Cardiac muscle cell (in vitro differentiated cells and primary cell): ENCODE data around the gene SPTA1. TPM values are rescaled to one million over a fixed set of nuclear protein-coding genes. Genes with fewer than 3 reads are reported as not detected.

Source experiments
- DNase-seq, 2 donors: peaks; one replicate each; pipeline versions ENCODE4 v3.0.0 to v3.0.0-alpha.2; 2010 to 2017; ENCODE audit warnings: low read depth in 1 of 2, low spot score in 1 of 2
- H3K27ac ChIP-seq: fragments of 200-600 bp; sonication (generic); 2 replicates; pipeline ENCODE4 v1.5.1; 2016
- H3K27me3 ChIP-seq: fragments of 200-600 bp; sonication (generic); 2 replicates; pipeline ENCODE4 v1.6.0; 2016; ENCODE audit warnings: control low read depth
- H3K36me3 ChIP-seq: fragments of 200-600 bp; sonication (generic); 2 replicates; pipeline ENCODE4 v1.5.1; 2016; ENCODE audit warnings: control low read depth
- H3K4me1 ChIP-seq: fragments of 200-600 bp; sonication (generic); 2 replicates; pipeline ENCODE4 v1.8.1; 2017; ENCODE audit warnings: low read depth, mild to moderate bottlenecking, mixed run types
- H3K4me3 ChIP-seq: fragments of 200-600 bp; sonication (generic); 2 replicates; pipeline ENCODE4 v1.5.1; 2016; ENCODE audit warnings: mild to moderate bottlenecking
- H3K9me3 ChIP-seq: fragments of 200-600 bp; sonication (generic); 2 replicates; pipeline ENCODE4 v1.5.1; 2017; ENCODE audit warnings: low read depth, mild to moderate bottlenecking, control low read depth
- polyA plus RNA-seq: library from polyadenylated mRNA; unstranded; fragments of >200 nt; fragmentation: Nextera tagmentation; extraction: Ambion mirVana; gene quantifications from 2 replicates; pipeline ENCODE4 v1.2.1, GENCODE V29; 2016
- total RNA-seq: library from RNA; depleted of rRNA; stranded (reverse); fragments of >200 nt; gene quantifications from 2 replicates; pipeline ENCODE4 v1.2.3, GENCODE V29; 2016
- TF ChIP-seq, protein P1 (sequence below): IDR thresholded peaks from 2 replicates; pipeline ENCODE4 v1.5.1; 2012; ENCODE audit warnings: low read depth, mild to moderate bottlenecking, low read length

Gene SPTA1
- total and polyA plus RNA-seq, 2 experiments from 2014 or later: 0.42 to 0.56 TPM

DNA sequence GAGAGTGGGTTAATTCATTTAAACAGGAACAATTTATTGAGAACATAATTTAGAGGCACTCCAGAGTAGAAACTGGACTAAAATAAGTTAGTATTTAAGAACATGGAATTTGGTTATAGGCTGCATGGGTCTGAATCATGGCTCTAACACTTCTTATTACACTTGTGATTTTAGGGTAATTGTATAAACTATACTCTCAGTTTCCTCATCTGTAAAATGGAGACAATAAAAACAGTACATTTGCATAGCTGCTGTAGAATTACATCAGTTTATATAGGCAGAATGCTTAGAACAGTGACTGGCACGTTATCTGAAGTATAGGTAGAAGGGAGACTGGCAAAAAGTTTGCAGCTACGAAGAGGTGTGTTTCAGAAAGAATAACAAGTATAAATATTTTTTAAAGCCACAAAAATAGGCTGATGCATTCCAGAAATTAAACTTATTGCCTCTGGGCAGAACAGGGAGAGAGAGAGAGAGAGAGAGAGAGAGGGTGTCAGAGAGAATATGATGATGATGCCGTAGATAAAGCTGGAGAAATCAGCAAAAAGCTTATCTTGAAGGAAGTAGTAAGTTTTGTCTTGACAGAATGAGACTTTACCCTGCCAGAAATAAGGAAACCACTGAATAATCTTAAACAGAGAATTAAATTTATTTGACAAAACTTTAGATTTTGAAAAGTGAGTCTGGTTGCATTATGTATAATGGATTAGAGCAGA lies 42.2 kb upstream of the SPTA1 start:
- no peaks in the 10 kb centered on the region for H3K27me3 ChIP-seq
- H3K4me3 ChIP-seq: no peak overlapping the region
- no peak overlapping the region for H3K27ac ChIP-seq
- TF ChIP-seq, protein P1, sequence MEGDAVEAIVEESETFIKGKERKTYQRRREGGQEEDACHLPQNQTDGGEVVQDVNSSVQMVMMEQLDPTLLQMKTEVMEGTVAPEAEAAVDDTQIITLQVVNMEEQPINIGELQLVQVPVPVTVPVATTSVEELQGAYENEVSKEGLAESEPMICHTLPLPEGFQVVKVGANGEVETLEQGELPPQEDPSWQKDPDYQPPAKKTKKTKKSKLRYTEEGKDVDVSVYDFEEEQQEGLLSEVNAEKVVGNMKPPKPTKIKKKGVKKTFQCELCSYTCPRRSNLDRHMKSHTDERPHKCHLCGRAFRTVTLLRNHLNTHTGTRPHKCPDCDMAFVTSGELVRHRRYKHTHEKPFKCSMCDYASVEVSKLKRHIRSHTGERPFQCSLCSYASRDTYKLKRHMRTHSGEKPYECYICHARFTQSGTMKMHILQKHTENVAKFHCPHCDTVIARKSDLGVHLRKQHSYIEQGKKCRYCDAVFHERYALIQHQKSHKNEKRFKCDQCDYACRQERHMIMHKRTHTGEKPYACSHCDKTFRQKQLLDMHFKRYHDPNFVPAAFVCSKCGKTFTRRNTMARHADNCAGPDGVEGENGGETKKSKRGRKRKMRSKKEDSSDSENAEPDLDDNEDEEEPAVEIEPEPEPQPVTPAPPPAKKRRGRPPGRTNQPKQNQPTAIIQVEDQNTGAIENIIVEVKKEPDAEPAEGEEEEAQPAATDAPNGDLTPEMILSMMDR: no peak
- H3K36me3 ChIP-seq: no peaks in the 10 kb centered on the region
- no peaks in the 10 kb centered on the region for H3K9me3 ChIP-seq
- DNase-seq: no peak
- no peaks in the 10 kb centered on the region for H3K4me1 ChIP-seq

DNA sequence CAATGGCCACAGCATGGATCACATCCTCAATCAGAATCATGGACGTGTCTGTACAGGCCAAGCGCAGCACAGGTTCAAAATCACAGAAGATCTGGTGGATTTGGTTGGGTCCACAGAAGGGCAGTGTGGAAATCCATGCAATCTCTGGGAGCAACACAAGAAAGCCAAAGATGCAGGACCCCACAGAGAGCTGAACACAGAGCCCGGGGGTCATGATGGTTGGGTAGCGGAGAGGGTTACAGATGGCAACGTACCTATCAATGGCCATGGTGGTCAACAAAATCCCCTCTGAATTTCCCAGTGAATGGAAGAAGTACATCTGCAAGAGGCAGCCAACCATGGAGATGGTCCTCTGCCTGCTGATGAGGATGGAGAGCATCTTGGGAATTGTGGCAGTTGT lies 37.9 kb upstream of the SPTA1 start:
- H3K4me3 ChIP-seq: no peak overlapping the region
- no peak for DNase-seq
- no peaks in the 10 kb centered on the region for H3K4me1 ChIP-seq
- H3K36me3 ChIP-seq: no peaks in the 10 kb centered on the region
- no peak overlapping the region for H3K27ac ChIP-seq
- peaks cover 4% of the 10 kb centered on the region for H3K27me3 ChIP-seq
- no peaks in the 10 kb centered on the region for H3K9me3 ChIP-seq
- TF ChIP-seq, protein P1: no peak

DNA sequence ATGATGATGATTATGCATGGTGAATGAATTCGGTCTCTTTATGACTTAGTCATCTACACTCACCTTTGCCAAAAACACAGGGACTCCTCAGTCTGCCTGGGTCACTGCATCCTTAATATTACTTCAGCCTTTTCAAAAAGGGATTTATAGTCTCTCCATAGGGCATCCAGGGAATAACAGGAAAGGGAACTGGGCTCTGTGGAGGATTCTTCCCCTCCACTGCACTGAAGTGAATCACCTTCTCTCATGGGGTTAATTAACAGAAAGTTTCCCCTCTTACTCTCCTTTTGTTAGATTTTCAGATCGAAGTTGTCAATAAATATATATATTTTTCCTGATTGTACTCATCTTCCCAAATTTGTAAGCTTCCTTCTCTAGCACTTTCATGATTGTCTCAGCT lies 34.1 kb upstream of the SPTA1 start, which contains the start of gene OR6K3:
Gene OR6K3 (minus strand): TSS at position 101 of the 400 bp plus-strand sequence. CDS start 2,605 bp downstream, outside the sequence.
- Histone ChIP-seq H3K4me1 (no peaks in the 10 kb centered on the region), H3K9me3 (no peaks in the 10 kb centered on the region), H3K27ac (no peak within 1 kb of the TSS), H3K36me3 (no peaks in the 10 kb centered on the region), H3K4me3 (no peak within 1 kb of the TSS), H3K27me3 (peaks cover 4% of the 10 kb centered on the region)
- no peak for DNase-seq
- TF ChIP-seq, protein P1: no peak

DNA sequence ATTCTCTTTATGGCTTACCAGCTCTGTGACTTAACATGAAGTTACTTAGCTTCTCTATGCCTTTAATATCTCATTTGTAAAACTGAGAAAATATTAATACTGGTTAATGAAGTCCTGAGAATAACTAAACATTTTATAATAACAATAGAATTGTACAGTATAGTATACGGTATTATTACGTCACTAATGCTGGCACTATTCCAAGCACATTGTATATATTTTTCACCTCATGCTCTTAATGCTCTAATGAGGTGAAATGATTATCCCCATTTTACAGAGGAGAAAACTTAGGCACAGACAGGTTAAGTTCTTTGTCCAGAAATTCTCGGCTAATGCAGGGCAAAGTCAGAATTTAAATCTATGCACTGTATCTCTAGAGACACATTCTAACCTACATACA lies 33.1 kb upstream of the SPTA1 start:
- no peak overlapping the region for H3K4me3 ChIP-seq
- TF ChIP-seq, protein P1: no peak
- peaks cover 4% of the 10 kb centered on the region for H3K27me3 ChIP-seq
- no peak overlapping the region for H3K27ac ChIP-seq
- H3K4me1 ChIP-seq: no peaks in the 10 kb centered on the region
- H3K9me3 ChIP-seq: no peaks in the 10 kb centered on the region
- no peaks in the 10 kb centered on the region for H3K36me3 ChIP-seq
- no peak for DNase-seq

DNA sequence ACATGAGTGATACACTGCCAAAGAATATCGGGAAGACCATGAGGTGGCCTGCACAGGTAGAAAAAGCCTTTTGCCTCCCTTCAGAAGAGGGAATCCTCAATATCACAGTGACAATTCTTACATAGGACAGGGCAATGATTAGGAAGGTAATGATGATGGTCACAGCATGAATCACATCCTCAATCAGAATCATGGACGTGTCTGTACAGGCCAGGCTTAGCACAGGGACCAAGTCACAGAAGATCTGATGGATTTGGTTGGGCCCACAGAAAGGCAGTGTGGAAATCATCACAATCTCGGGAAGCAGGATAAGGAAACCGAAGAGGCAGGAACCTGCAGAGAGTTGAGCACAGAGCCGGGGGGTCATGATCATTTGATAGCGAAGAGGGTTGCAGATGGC lies 30.8 kb upstream of the SPTA1 start:
- no peak overlapping the region for H3K27ac ChIP-seq
- peaks cover 4% of the 10 kb centered on the region for H3K27me3 ChIP-seq
- H3K36me3 ChIP-seq: no peaks in the 10 kb centered on the region
- TF ChIP-seq, protein P1: no peak
- no peak for DNase-seq
- H3K4me1 ChIP-seq: no peaks in the 10 kb centered on the region
- no peaks in the 10 kb centered on the region for H3K9me3 ChIP-seq
- H3K4me3 ChIP-seq: no peak overlapping the region
